Upper lobe of left lung (tissue), 6 donors: ENCODE measurements around the gene EIF3F. TPM values are rescaled to one million over a fixed set of nuclear protein-coding genes. Genes with fewer than 3 reads are reported as not detected.

ENCODE experiments used
- ATAC-seq, 2 donors: fragments of 200-7000 bp; cut with Tn5 transposase; one replicate each; pipeline ENCODE4 v1.9.1; 2022; ENCODE audit warnings: mild to moderate bottlenecking in 2 of 2, moderate library complexity in 2 of 2; ENCODE audit not compliant: low FRiP score in 2 of 2
- DNase-seq, 2 donors: peaks; one replicate each; pipeline ENCODE4 v3.0.0-alpha.2; 2019 to 2020
- H3K27ac ChIP-seq, 4 donors: fragments of 200-600 bp; sonication (generic); one replicate each; pipeline ENCODE4 v1.5.1; 2016 to 2019
- H3K27me3 ChIP-seq, 4 donors: fragments of 200-600 bp; sonication (generic); one replicate each; pipeline ENCODE4 v1.5.1; 2017 to 2019
- H3K36me3 ChIP-seq, 4 donors: fragments of 200-600 bp; sonication (generic); one replicate each; pipeline ENCODE4 v1.5.1; 2016 to 2019
- H3K4me1 ChIP-seq, 4 donors: fragments of 200-600 bp; sonication (generic); one replicate each; pipeline ENCODE4 v1.5.1; 2018 to 2019
- H3K4me3 ChIP-seq, 4 donors: fragments of 200-600 bp; sonication (generic); one replicate each; pipeline ENCODE4 v1.5.1; 2017 to 2019; ENCODE audit warnings: mild to moderate bottlenecking in 2 of 4, moderate library complexity in 1 of 4
- H3K9me3 ChIP-seq, 4 donors: fragments of 200-600 bp; sonication (generic); one replicate each; pipeline ENCODE4 v1.5.1; 2018 to 2019
- CTCF ChIP-seq, 6 experiments: fragments of 450-650 bp in 4 of 6; fragments of 200-600 bp in 2 of 6; sonication (generic) in 2 of 6; IDR thresholded peaks; one replicate each; pipeline ENCODE4 v1.5.1; 2016 to 2019; ENCODE audit warnings: antibody characterized with exemption in 6 of 6
- EP300 ChIP-seq, 4 donors: sonication (generic); formaldehyde crosslinking; IDR thresholded peaks; one replicate each; pipeline ENCODE4 v1.5.1; 2017; ENCODE audit warnings: antibody characterized with exemption in 4 of 4, control low read depth in 2 of 4
- POLR2A ChIP-seq, 4 donors: fragments of 450-650 bp; IDR thresholded peaks; one replicate each; pipeline ENCODE4 v1.5.1; 2016 to 2017; ENCODE audit warnings: antibody characterized with exemption in 4 of 4, mild to moderate bottlenecking in 2 of 4
- POLR2AphosphoS5 ChIP-seq, 2 donors: sonication (generic); formaldehyde crosslinking; IDR thresholded peaks; one replicate each; pipeline ENCODE4 v1.5.1; 2017; ENCODE audit warnings: antibody characterized with exemption in 2 of 2
- WGBS, 2 donors: methylation state at CpG; one replicate each; pipeline ENCODE4 v1.1.5; 2017 to 2018; 5-methylcytosine and 5-hydroxymethylcytosine counted together
- total RNA-seq, 6 donors: library from RNA; depleted of rRNA in 4 of 6; stranded (reverse); fragments of >200 nt in 4 of 6; gene quantifications; one replicate each; pipeline versions ENCODE4 v1.1.0 to v1.2.1, GENCODE V29; 2016 to 2021
- donor health status: DM: no; HTN: no; CAD: no; lungs with moderate emphysema.
- donor health status: DM: no; HTN: yes; CAD: no; lungs with severe emphysema.

The EIF3F gene
- total RNA-seq, 6 donors from 2014 or later = 135 to 321 (median 235) TPM

- TF ChIP-seq POLR2AphosphoS5 (IDR thresholded peaks at IDR 0.05) (no peak), POLR2A (IDR thresholded peaks at IDR 0.05) (no peak), EP300 (IDR thresholded peaks at IDR 0.05) (no peak)
- no peak for DNase-seq
- H3K4me3 ChIP-seq = no peak overlapping the region
Measured at GRCh38 chr11:8030526-8031247, 43.5 kb downstream of the EIF3F start.

GRCh38 chr11:8031248-8032115, 44.3 kb downstream of the EIF3F start:
- TF ChIP-seq CTCF (IDR thresholded peaks at IDR 0.05) (no peak), POLR2A (IDR thresholded peaks at IDR 0.05) (no peak)
- Histone ChIP-seq H3K36me3 (no peaks in the 10 kb centered on the region), H3K27me3 (peaks cover 0 to 4% (median 0%) of the 10 kb centered on the region in 4 donors), H3K4me1 (peaks cover 4 to 8% (median 7%) of the 10 kb centered on the region in 4 donors), H3K4me3 (no peak overlapping the region), H3K9me3 (no peaks in the 10 kb centered on the region), H3K27ac (no peak overlapping the region)
- WGBS, 2 donors = 64 to 74% methylated on average over 5 to 31 of the region's 32 CpGs
- peak in 1 of 2 donors; percentile 71 for DNase-seq
- no peak for ATAC-seq

More at GRCh38 chr11:8030526-8031247, 43.5 kb downstream of the EIF3F start:
- Histone ChIP-seq H3K36me3 (no peaks in the 10 kb centered on the region), H3K27ac (no peak overlapping the region), H3K27me3 (peaks cover 0 to 4% (median 0%) of the 10 kb centered on the region in 4 donors), H3K4me1 (peaks cover 4 to 8% (median 7%) of the 10 kb centered on the region in 4 donors), H3K9me3 (no peaks in the 10 kb centered on the region)
- ATAC-seq = no peak
- 72 to 74% methylated on average over 6 to 8 of the region's 8 CpGs for WGBS, 2 donors

GRCh38 chr11:8032122-8032521, 45.0 kb downstream of the EIF3F start:
- Histone ChIP-seq H3K4me1 (peaks cover 4 to 8% (median 7%) of the 10 kb centered on the region in 4 donors), H3K4me3 (no peak overlapping the region), H3K27ac (no peak overlapping the region), H3K27me3 (peaks cover 0 to 4% (median 0%) of the 10 kb centered on the region in 4 donors), H3K9me3 (no peaks in the 10 kb centered on the region), H3K36me3 (no peaks in the 10 kb centered on the region)
- TF ChIP-seq EP300 (IDR thresholded peaks at IDR 0.05) (no peak), CTCF (IDR thresholded peaks at IDR 0.05) (no peak), POLR2AphosphoS5 (IDR thresholded peaks at IDR 0.05) (no peak), POLR2A (IDR thresholded peaks at IDR 0.05) (no peak)
- no peak for ATAC-seq
- no peak for DNase-seq
- 78 to 80% methylated on average over 10 of the region's 10 CpGs for WGBS, 2 donors

GRCh38 chr11:8032576-8033304, 45.6 kb downstream of the EIF3F start:
- Histone ChIP-seq H3K27me3 (peaks cover 0 to 4% (median 0%) of the 10 kb centered on the region in 4 donors), H3K4me3 (no peak overlapping the region), H3K9me3 (no peaks in the 10 kb centered on the region), H3K36me3 (no peaks in the 10 kb centered on the region), H3K27ac (no peak overlapping the region), H3K4me1 (peaks cover 4 to 8% (median 7%) of the 10 kb centered on the region in 4 donors)
- DNase-seq = no peak
- 35 to 36% methylated on average over 6 to 19 of the region's 20 CpGs for WGBS, 2 donors
- no peak for TF ChIP-seq CTCF (IDR thresholded peaks at IDR 0.05)
- no peak for TF ChIP-seq POLR2A (IDR thresholded peaks at IDR 0.05)
- TF ChIP-seq EP300 (IDR thresholded peaks at IDR 0.05) = no peak
- TF ChIP-seq POLR2AphosphoS5 (IDR thresholded peaks at IDR 0.05) = no peak
- no peak for ATAC-seq
